ENCODE data around the gene TMEM151B. TPM values are rescaled to one million over a fixed set of nuclear protein-coding genes. Genes with fewer than 3 reads are reported as not detected.

The TMEM151B gene
- total and polyA plus RNA-seq, 2 donors (not counting 1 experiment from before 2014, with no cell fraction given) = 0.01 to 0.10 TPM

- WGBS (ENCODE audit: insufficient coverage) = 95% methylated on average over 2 of the region's 4 CpGs
- ATAC-seq (ENCODE audit: low read depth) (no peak), DNase-seq (no peak)
- Histone ChIP-seq H3K9me3 (ENCODE audit: control extremely low read depth in 1 of 3, control insufficient read depth in 2 of 3, insufficient read depth in 1 of 3, low read length in 2 of 3) (peaks cover 0 to 5% (median 4%) of the 10 kb centered on the region in 3 donors), H3K4me2 (replicated peaks; ENCODE audit: low read depth, low read length, poor library complexity, severe bottlenecking) (no peak overlapping the region), H3K27me3 (replicated peaks in 1 of 4; ENCODE audit: control extremely low read depth in 1 of 4, control insufficient read depth in 3 of 4, insufficient read depth in 4 of 4, low read length in 3 of 4) (peaks cover 0 to 10% (median 4%) of the 10 kb centered on the region in 4 experiments), H3K4me3 (ENCODE audit: control extremely low read depth in 1 of 5, extremely low read depth in 1 of 5, insufficient read depth in 1 of 5, low read depth in 2 of 5, low read length in 4 of 5) (no peak overlapping the region), H4K20me1 (ENCODE audit: control insufficient read depth, insufficient read depth, low read length, poor library complexity, severe bottlenecking) (no peaks in the 10 kb centered on the region), H3K27ac (ENCODE audit: low read length in 2 of 2) (no peak overlapping the region), H3K9ac (ENCODE audit: low read length) (no peak overlapping the region), H3K4me1 (ENCODE audit: control insufficient read depth in 2 of 2, insufficient read depth in 2 of 2, low read length in 2 of 2) (no peaks in the 10 kb centered on the region), H3K36me3 (replicated peaks in 1 of 2; ENCODE audit: control extremely low read depth in 1 of 2, control insufficient read depth in 1 of 2, extremely low read depth in 1 of 2, insufficient read depth in 2 of 2, low read length in 1 of 2) (no peaks in the 10 kb centered on the region), H3K79me2 (ENCODE audit: control insufficient read depth, insufficient read depth, low read length) (no peaks in the 10 kb centered on the region), H2AFZ (ENCODE audit: insufficient read depth, low read depth, low read length, poor library complexity, severe bottlenecking) (no peak overlapping the region)
- no peak for TF ChIP-seq CTCF (IDR thresholded peaks at IDR 0.05)
- no peak for TF ChIP-seq EZH2 (IDR thresholded peaks at IDR 0.05; ENCODE audit: borderline replicate concordance, insufficient read depth, low read depth, low read length, poor library complexity, severe bottlenecking)
- H3K4me3 Mint-ChIP-seq = no peak overlapping the region
- H3K27ac Mint-ChIP-seq = no peak overlapping the region
- POLR2A ChIA-PET = no interaction called here
- peaks cover 22% of the 10 kb centered on the region for H3K27me3 Mint-ChIP-seq
- CTCF ChIA-PET = no interaction called here
- peaks cover 4% of the 10 kb centered on the region for H3K9me3 Mint-ChIP-seq (ENCODE audit: insufficient read depth)
- no peaks in the 10 kb centered on the region for H3K4me1 Mint-ChIP-seq
- intact Hi-C loops (cut with micrococcal nuclease) = no loop called here
These were observed 85.4 kb downstream of the TMEM151B start for GRCh38 chr6:44355640-44356039.

DNA sequence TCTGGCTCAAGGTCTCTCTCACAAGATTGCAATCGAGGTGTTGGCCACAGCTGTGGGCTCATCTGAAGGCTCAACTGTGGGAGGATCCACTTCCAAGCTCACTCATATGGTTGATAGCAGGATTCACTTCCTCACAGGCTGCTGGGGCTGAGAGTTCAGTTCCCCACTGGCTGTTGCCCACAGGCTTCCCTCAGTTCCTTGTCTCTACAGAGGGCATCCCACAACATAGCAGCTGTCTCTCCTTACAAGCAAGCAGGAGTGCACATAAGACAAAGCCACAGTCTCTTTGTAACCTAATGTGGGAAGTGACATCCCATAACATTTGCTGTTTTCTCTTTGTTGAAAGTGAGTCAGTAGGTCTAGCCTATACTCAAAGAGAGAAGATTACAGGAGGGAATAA is 86.2 kb downstream of the TMEM151B start:
- no peak for DNase-seq
- Histone ChIP-seq H3K27me3 (replicated peaks in 1 of 4; ENCODE audit: control extremely low read depth in 1 of 4, control insufficient read depth in 3 of 4, insufficient read depth in 4 of 4, low read length in 3 of 4) (peaks cover 0 to 10% (median 4%) of the 10 kb centered on the region in 4 experiments), H4K20me1 (ENCODE audit: control insufficient read depth, insufficient read depth, low read length, poor library complexity, severe bottlenecking) (no peaks in the 10 kb centered on the region), H3K9ac (ENCODE audit: low read length) (no peak overlapping the region), H3K4me1 (ENCODE audit: control insufficient read depth in 2 of 2, insufficient read depth in 2 of 2, low read length in 2 of 2) (no peaks in the 10 kb centered on the region), H3K4me3 (ENCODE audit: control extremely low read depth in 1 of 5, extremely low read depth in 1 of 5, insufficient read depth in 1 of 5, low read depth in 2 of 5, low read length in 4 of 5) (no peak overlapping the region), H3K36me3 (replicated peaks in 1 of 2; ENCODE audit: control extremely low read depth in 1 of 2, control insufficient read depth in 1 of 2, extremely low read depth in 1 of 2, insufficient read depth in 2 of 2, low read length in 1 of 2) (no peaks in the 10 kb centered on the region), H2AFZ (ENCODE audit: insufficient read depth, low read depth, low read length, poor library complexity, severe bottlenecking) (no peak overlapping the region), H3K4me2 (replicated peaks; ENCODE audit: low read depth, low read length, poor library complexity, severe bottlenecking) (no peak overlapping the region), H3K9me3 (ENCODE audit: control extremely low read depth in 1 of 3, control insufficient read depth in 2 of 3, insufficient read depth in 1 of 3, low read length in 2 of 3) (peaks cover 0 to 5% (median 4%) of the 10 kb centered on the region in 3 donors), H3K27ac (ENCODE audit: low read length in 2 of 2) (no peak overlapping the region), H3K79me2 (ENCODE audit: control insufficient read depth, insufficient read depth, low read length) (no peaks in the 10 kb centered on the region)
- H3K4me3 Mint-ChIP-seq = no peak overlapping the region
- H3K27ac Mint-ChIP-seq = no peak overlapping the region
- H3K27me3 Mint-ChIP-seq = peaks cover 22% of the 10 kb centered on the region
- H3K4me1 Mint-ChIP-seq = no peaks in the 10 kb centered on the region
- intact Hi-C loops (cut with micrococcal nuclease) = no loop called here
- ChIA-PET POLR2A (no interaction called here), CTCF (no interaction called here)
- ATAC-seq (ENCODE audit: low read depth) = no peak
- 58% methylated on average over 1 of the region's 1 CpG for WGBS (ENCODE audit: insufficient coverage)
- H3K9me3 Mint-ChIP-seq (ENCODE audit: insufficient read depth) = peaks cover 4% of the 10 kb centered on the region
- no peak for TF ChIP-seq CTCF (IDR thresholded peaks at IDR 0.05)
- TF ChIP-seq EZH2 (IDR thresholded peaks at IDR 0.05; ENCODE audit: borderline replicate concordance, insufficient read depth, low read depth, low read length, poor library complexity, severe bottlenecking) = no peak

Other genes with a start within 250 kb of the TMEM151B start
- gene MRPL14, start 143.0 kb upstream of the TMEM151B start, total RNA-seq = 16.7 and 16.8 TPM in 2 replicates
- 20.9 and 23.5 TPM in 2 replicates for gene MRPL14, start 143.0 kb upstream of the TMEM151B start, polyA plus RNA-seq
- gene TMEM63B, start 142.9 kb upstream of the TMEM151B start, total RNA-seq = 18.3 and 19.1 TPM in 2 replicates
- gene TMEM63B, start 142.9 kb upstream of the TMEM151B start, polyA plus RNA-seq = 12.6 and 15.4 TPM in 2 replicates
- not detected in 2 replicates for gene CAPN11, start 111.6 kb upstream of the TMEM151B start, total RNA-seq
- not detected in 2 replicates for gene CAPN11, start 111.6 kb upstream of the TMEM151B start, polyA plus RNA-seq
- not detected in 2 replicates for gene MYMX, start 53.5 kb upstream of the TMEM151B start, total RNA-seq
- gene MYMX, start 53.5 kb upstream of the TMEM151B start, polyA plus RNA-seq = not detected in 2 replicates
- 7.3 and 7.6 TPM in 2 replicates for gene SLC29A1, start 46.9 kb upstream of the TMEM151B start, total RNA-seq
- gene SLC29A1, start 46.9 kb upstream of the TMEM151B start, polyA plus RNA-seq = 3.9 and 6.0 TPM in 2 replicates
- gene HSP90AB1, start 23.3 kb upstream of the TMEM151B start, total RNA-seq = 384 and 395 TPM in 2 replicates
- 645 and 734 TPM in 2 replicates for gene HSP90AB1, start 23.3 kb upstream of the TMEM151B start, polyA plus RNA-seq
- gene SLC35B2, start 12.9 kb upstream of the TMEM151B start, total RNA-seq = 29.2 and 30.0 TPM in 2 replicates
- 31.2 and 35.2 TPM in 2 replicates for gene SLC35B2, start 12.9 kb upstream of the TMEM151B start, polyA plus RNA-seq
- 46.5 and 50.8 TPM in 2 replicates for gene NFKBIE, start 4.9 kb upstream of the TMEM151B start, total RNA-seq
- gene NFKBIE, start 4.9 kb upstream of the TMEM151B start, polyA plus RNA-seq = 90.0 and 169 TPM in 2 replicates
- 21.3 and 22.6 TPM in 2 replicates for gene AARS2, start 42.9 kb downstream of the TMEM151B start, total RNA-seq
- 11.3 and 11.8 TPM in 2 replicates for gene AARS2, start 42.9 kb downstream of the TMEM151B start, polyA plus RNA-seq
- gene SPATS1, start 72.2 kb downstream of the TMEM151B start, total RNA-seq = not detected in 2 replicates
- not detected in 2 replicates for gene SPATS1, start 72.2 kb downstream of the TMEM151B start, polyA plus RNA-seq
- 22.2 and 22.5 TPM in 2 replicates for gene CDC5L, start 117.3 kb downstream of the TMEM151B start, total RNA-seq
- gene CDC5L, start 117.3 kb downstream of the TMEM151B start, polyA plus RNA-seq = 4.1 and 7.6 TPM in 2 replicates